Endothelial cell (in vitro differentiated cells): ENCODE measurements around the gene PTPRN2. TPM values are rescaled to one million over a fixed set of nuclear protein-coding genes. Genes with fewer than 3 reads are reported as not detected.

Experiments
- DNase-seq: peaks from one replicate; pipeline ENCODE4 v3.0.0; 2021; ENCODE audit warnings: low spot score
- H3K27ac Mint-ChIP-seq: one replicate; pipeline ENCODE4 v1.8.0; 2021; ENCODE audit warnings: mixed read lengths, inconsistent platforms; ENCODE audit not compliant: unreplicated experiment
- H3K27me3 Mint-ChIP-seq: one replicate; pipeline ENCODE4 v1.8.0; 2021; ENCODE audit warnings: mild to moderate bottlenecking, moderate library complexity, mixed read lengths, inconsistent platforms; ENCODE audit not compliant: unreplicated experiment
- H3K36me3 Mint-ChIP-seq: one replicate; pipeline ENCODE4 v1.8.0; 2021; ENCODE audit warnings: mild to moderate bottlenecking, low read depth, mixed read lengths, inconsistent platforms; ENCODE audit not compliant: unreplicated experiment
- H3K4me1 Mint-ChIP-seq: one replicate; pipeline ENCODE4 v1.8.0; 2021; ENCODE audit warnings: mild to moderate bottlenecking, mixed read lengths, inconsistent platforms; ENCODE audit not compliant: unreplicated experiment
- H3K4me3 Mint-ChIP-seq: one replicate; pipeline ENCODE4 v1.8.0; 2021; ENCODE audit warnings: mild to moderate bottlenecking, mixed read lengths, inconsistent platforms; ENCODE audit not compliant: unreplicated experiment
- H3K9me3 Mint-ChIP-seq: one replicate; pipeline ENCODE4 v1.8.0; 2021; ENCODE audit warnings: mixed read lengths, inconsistent platforms; ENCODE audit not compliant: unreplicated experiment
- CTCF ChIP-seq: fragments of 200-600 bp; sonication (generic); IDR thresholded peaks from one replicate; pipeline ENCODE4 v1.5.0; 2021; ENCODE audit warnings: antibody characterized with exemption; ENCODE audit not compliant: unreplicated experiment
- total RNA-seq: library from RNA; stranded (reverse); fragmentation: NEBNext Ultra II Directional; extraction: Animal tissue kit (Norgen Biotek cat#: 25700); gene quantifications from one replicate; pipeline ENCODE4 v1.2.1, GENCODE V29; 2021; ENCODE audit not compliant: unreplicated experiment

Gene PTPRN2
- total RNA-seq, 1 donor from 2014 or later: 0.18 TPM

DNA sequence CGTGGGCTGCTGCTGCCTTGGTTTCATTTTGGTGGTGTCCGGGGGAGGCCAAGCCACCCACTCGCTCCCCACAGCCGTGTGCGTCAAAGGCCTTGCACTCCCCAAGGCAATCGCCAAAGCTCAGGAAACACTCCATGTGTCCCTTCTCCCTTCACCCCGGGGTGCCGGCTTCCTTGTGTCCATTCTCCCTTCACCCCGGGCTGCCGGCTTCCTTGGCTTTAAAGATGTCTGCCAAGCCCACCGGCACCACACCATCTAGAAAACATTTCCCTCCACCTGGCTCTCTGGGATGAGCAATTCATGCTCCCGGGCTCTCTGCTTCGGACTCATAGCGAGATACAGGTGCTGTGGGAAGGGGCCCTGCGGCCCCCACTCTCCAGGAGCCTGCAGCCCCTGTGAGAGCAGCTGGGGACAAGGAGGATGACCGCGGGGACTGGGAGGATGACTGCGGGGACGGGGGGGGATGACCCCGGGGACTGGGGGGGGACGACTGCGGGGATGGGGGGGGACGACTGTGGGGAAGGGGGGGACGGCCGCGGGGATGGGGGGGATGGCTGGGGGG is 928.7 kb downstream of the PTPRN2 start:
- Mint-ChIP-seq H3K9me3 (peaks cover 20% of the 10 kb centered on the region), H3K4me1 (no peaks in the 10 kb centered on the region), H3K27me3 (peaks cover 8% of the 10 kb centered on the region), H3K4me3 (no peak overlapping the region), H3K36me3 (peaks cover 3% of the 10 kb centered on the region), H3K27ac (no peak overlapping the region)
- DNase-seq: no peak
- TF ChIP-seq CTCF: no peak

DNA sequence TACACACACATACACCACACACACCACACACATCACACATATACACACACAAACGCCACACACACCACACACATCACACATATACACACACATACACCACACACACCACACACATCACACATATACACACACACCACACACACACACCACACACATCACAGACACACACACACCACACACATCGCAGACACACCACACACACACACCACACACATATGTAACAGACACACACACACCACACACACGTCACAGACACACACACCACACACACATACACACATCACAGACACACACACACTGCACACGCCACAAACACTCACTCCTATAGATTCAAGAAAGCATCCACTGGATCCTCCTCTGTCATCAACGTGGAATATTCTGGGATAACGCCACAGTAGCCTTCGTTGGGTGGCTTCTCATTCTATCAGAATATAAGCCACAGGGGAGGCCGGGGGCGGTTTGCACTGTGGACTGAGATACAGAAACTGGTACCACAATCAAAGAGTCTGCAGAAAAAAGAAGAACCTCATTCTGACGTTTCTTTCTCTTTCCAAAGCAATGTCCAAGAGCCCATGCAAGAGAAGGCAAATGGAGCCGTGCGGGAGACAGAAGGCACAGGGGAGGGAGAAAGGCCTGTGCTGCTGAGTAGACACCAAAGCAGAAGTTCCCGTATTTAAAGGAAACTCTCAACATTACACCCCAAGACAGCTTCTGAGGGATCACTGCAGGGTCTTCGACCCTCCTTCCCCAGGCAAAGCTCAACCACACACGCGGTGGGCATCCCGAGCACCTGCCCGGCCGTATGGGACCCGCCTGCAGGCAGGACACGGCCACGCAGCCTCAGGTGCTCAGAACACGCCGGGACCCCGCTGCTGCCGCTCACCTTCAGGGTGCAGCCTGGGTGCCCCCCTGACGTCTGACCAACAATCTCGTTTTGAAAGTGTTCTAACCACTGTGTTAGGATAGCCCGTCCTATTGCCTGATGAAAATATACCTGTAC is 929.6 kb downstream of the PTPRN2 start:
- Mint-ChIP-seq H3K27me3 (peaks cover 13% of the 10 kb centered on the region), H3K27ac (no peak overlapping the region), H3K4me1 (no peaks in the 10 kb centered on the region), H3K36me3 (peaks cover 3% of the 10 kb centered on the region), H3K9me3 (peaks cover 24% of the 10 kb centered on the region), H3K4me3 (no peak overlapping the region)
- DNase-seq: no peak
- TF ChIP-seq CTCF: no peak

DNA sequence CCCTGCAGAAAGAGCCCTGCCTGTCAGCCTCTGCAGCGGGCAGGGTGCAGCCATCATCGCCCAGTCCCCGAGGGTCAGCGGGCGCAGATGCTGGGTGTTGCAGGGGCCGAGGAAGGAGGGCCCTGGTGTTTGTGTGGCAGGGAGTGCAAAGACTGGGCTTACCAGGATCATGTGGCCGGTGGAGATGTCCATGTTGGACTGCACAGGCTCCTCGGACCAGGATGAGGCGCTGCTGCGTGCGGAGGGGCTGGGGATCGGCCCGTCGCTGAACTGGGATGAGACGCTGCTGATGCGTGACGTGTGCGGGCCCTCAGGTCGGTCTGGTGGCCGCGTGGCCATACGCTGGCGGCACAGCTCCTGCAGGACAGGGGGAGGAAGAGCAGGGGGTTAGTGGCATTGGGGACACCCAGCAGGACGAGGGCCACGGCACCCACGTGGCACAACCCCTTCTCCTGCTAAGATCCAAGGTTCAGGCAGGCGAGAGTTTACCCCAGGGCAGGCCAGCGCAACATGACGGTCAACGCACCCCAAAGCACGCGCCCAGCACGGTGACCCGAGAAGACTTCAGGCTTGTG is 931.3 kb downstream of the PTPRN2 start:
- TF ChIP-seq CTCF: no peak
- Mint-ChIP-seq H3K36me3 (peaks cover 3% of the 10 kb centered on the region), H3K27ac (no peak overlapping the region), H3K4me3 (no peak overlapping the region), H3K9me3 (peaks cover 25% of the 10 kb centered on the region), H3K4me1 (no peaks in the 10 kb centered on the region), H3K27me3 (peaks cover 15% of the 10 kb centered on the region)
- no peak for DNase-seq

- Mint-ChIP-seq H3K9me3 (peaks cover 20% of the 10 kb centered on the region), H3K27me3 (peaks cover 12% of the 10 kb centered on the region), H3K36me3 (peaks cover 4% of the 10 kb centered on the region), H3K4me1 (no peaks in the 10 kb centered on the region), H3K4me3 (no peak overlapping the region), H3K27ac (no peak overlapping the region)
- no peak for TF ChIP-seq CTCF
- DNase-seq: no peak
Measured at GRCh38 chr7:157654350-157654749, 933.3 kb downstream of the PTPRN2 start.
